ENCODE results near the gene LIMS2. TPM values are rescaled to one million over a fixed set of nuclear protein-coding genes. Genes with fewer than 3 reads are reported as not detected.

Gene LIMS2
- total RNA-seq, 2 donors from 2014 or later: 177 to 246 TPM

- ATAC-seq (ENCODE audit: insufficient number of reproducible peaks, low FRiP score, low read depth) (peak; percentile 6), DNase-seq (ENCODE audit: low spot score) (no peak)
- Histone ChIP-seq H3K4me1 (ENCODE audit: control insufficient read depth in 1 of 2, low read depth in 2 of 2) (peaks cover 25 to 48% of the 10 kb centered on the region in 2 donors), H3K4me3 (peak overlapping the region; percentile 84), H3K9me3 (no peaks in the 10 kb centered on the region), H3K36me3 (no peaks in the 10 kb centered on the region), H3K27ac (peak overlapping the region; percentile 85 to 96), H3K27me3 (replicated peaks; ENCODE audit: insufficient read depth) (no peaks in the 10 kb centered on the region)
- no peak for TF ChIP-seq CTCF (IDR thresholded peaks at IDR 0.05)
Measured at GRCh38 chr2:127700527-127701192, 25.3 kb upstream of the LIMS2 start.

GRCh38 chr2:127698553-127699355, 23.4 kb upstream of the LIMS2 start:
- TF ChIP-seq CTCF (IDR thresholded peaks at IDR 0.05): no peak
- no peaks in the 10 kb centered on the region for H3K36me3 ChIP-seq
- H3K4me3 ChIP-seq: no peak overlapping the region
- H3K27me3 ChIP-seq (replicated peaks; ENCODE audit: insufficient read depth): no peaks in the 10 kb centered on the region
- DNase-seq (ENCODE audit: low spot score) (no peak), ATAC-seq (ENCODE audit: insufficient number of reproducible peaks, low FRiP score, low read depth) (no peak)
- H3K4me1 ChIP-seq (ENCODE audit: control insufficient read depth in 1 of 2, low read depth in 2 of 2): peaks cover 17 to 42% of the 10 kb centered on the region in 2 donors
- H3K27ac ChIP-seq: no peak overlapping the region
- H3K9me3 ChIP-seq: no peaks in the 10 kb centered on the region

- Histone ChIP-seq H3K27ac (no peak overlapping the region), H3K36me3 (no peaks in the 10 kb centered on the region), H3K4me3 (no peak overlapping the region), H3K27me3 (replicated peaks; ENCODE audit: insufficient read depth) (no peaks in the 10 kb centered on the region), H3K4me1 (ENCODE audit: control insufficient read depth in 1 of 2, low read depth in 2 of 2) (peaks cover 6 to 31% of the 10 kb centered on the region in 2 donors), H3K9me3 (no peaks in the 10 kb centered on the region)
- no peak for TF ChIP-seq CTCF (IDR thresholded peaks at IDR 0.05)
- DNase-seq (ENCODE audit: low spot score) (no peak), ATAC-seq (ENCODE audit: insufficient number of reproducible peaks, low FRiP score, low read depth) (no peak)
Measured at GRCh38 chr2:127697482-127698180, 22.3 kb upstream of the LIMS2 start.

- DNase-seq (ENCODE audit: low spot score) (no peak), ATAC-seq (ENCODE audit: insufficient number of reproducible peaks, low FRiP score, low read depth) (peak; percentile 41)
- Histone ChIP-seq H3K9me3 (peaks cover 4% of the 10 kb centered on the region), H3K4me1 (ENCODE audit: control insufficient read depth in 1 of 2, low read depth in 2 of 2) (peaks cover 3 to 23% of the 10 kb centered on the region in 2 donors), H3K27ac (peak overlapping the region; percentile 86 to 90), H3K27me3 (replicated peaks; ENCODE audit: insufficient read depth) (no peaks in the 10 kb centered on the region), H3K4me3 (peak overlapping the region; percentile 74), H3K36me3 (no peaks in the 10 kb centered on the region)
- TF ChIP-seq CTCF (IDR thresholded peaks at IDR 0.05): peak; percentile 58
Measured at GRCh38 chr2:127695491-127696472, 20.5 kb upstream of the LIMS2 start.
